GM21717 (cell line): Measurements from ENCODE around the gene FUT8.

Source experiments
- ATAC-seq: cut with Tn5 transposase; IDR thresholded peaks from one replicate; pipeline ENCODE4 v1.9.1; 2021; ENCODE audit warnings: mild to moderate bottlenecking, moderate library complexity; ENCODE audit not compliant: unreplicated experiment

The FUT8 gene

DNA sequence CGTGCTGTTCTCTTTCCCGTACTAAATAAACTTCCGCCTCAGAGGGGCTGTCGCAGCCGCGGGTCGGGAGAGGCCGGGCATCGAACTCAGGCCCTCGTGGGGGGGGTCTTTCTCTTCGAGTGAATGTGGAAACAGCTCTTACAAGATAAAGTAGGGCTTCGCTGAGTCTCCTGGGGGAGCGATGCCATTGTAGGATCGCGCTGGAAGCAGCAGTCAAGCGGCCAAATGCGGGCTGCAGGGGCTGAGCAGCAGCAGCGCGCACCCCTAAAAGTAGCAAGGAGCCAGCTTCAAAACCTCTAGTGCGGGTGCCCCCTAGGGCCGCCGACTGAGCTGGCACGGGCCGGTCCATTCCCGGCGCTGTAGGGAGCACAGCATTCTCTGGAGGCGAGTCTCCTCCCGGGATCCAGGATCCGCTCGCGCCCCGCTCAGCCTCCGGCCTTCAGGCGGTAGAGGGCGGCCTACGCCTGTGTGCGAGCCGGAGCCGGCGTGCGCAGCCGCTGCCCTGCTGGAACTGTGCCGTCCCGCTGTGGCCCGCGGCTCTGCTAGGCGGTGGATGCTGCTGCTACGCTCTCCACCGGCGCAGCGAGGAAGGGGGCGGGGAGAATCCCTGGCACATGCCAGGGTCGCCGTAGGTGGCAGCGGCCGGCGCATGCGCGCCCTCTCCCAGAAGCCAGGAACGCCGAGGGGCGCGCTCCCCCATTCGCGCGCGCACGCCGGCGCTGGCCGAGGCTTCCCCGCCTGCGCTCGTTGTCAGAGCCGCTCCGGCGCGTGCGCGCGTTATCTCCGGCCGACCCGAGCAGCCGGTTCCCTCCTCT lies at the start of gene FUT8:
Gene FUT8, plus strand, starts transcription at position 699 of the 815 bp plus-strand sequence. CDS start 148,834 bp downstream, outside the sequence.
- peak; percentile 65 for ATAC-seq

GRCh38 chr14:65366802-65367565 lies 45.5 kb upstream of the FUT8 start:
- ATAC-seq = no peak

- ATAC-seq = no peak
These were observed 43.0 kb upstream of the FUT8 start for GRCh38 chr14:65369560-65369959.

GRCh38 chr14:65370801-65371248 lies 41.7 kb upstream of the FUT8 start:
- ATAC-seq = no peak

GRCh38 chr14:65371784-65372183 lies 40.7 kb upstream of the FUT8 start:
- ATAC-seq = peak; percentile 44

- ATAC-seq = no peak
These were observed 39.4 kb upstream of the FUT8 start for GRCh38 chr14:65373016-65373670.

- no peak for ATAC-seq
These were observed 38.9 kb upstream of the FUT8 start for GRCh38 chr14:65373671-65374039.

DNA sequence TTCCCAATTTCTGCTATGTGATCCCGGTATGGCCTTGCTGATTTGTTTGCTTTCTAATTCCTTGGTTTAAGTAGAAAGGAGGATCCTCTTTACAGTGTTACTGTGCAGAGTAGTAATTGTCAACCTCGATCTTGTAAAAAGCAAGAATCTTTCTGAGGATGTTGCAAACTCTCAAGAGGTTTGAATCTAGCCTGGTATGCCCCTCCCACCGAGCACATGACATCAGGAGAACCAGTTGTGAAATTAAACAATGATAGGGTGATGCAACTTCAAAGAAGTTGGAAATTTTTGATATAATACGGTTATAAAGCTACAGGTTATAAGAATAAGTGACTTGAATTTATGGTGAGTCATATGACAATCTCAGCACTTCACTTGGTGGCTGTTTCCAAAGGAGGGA lies 35.0 kb upstream of the FUT8 start:
- no peak for ATAC-seq

- ATAC-seq = no peak
These were observed 29.9 kb upstream of the FUT8 start for GRCh38 chr14:65382586-65382985.

DNA sequence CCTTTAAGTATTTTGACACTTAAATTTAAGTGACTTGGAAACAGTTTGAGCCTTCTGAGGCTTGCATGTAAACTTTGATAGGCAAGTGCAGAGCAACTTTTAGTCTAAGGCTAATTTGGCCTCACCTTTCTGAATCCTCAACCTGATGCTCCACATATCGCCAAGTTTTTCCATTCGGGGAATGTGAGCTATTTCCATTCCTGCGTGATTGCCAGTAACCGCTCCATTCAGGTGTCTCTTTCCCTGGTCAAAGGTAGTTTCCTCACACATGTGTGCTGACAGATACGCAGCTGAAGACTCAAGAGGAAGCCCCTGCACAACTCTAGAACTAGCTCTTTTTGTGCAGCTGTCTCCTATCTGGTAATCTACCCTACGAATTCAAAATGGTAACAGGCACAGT lies 25.4 kb upstream of the FUT8 start:
- no peak for ATAC-seq

GRCh38 chr14:65387628-65388027 lies 24.9 kb upstream of the FUT8 start:
- no peak for ATAC-seq

DNA sequence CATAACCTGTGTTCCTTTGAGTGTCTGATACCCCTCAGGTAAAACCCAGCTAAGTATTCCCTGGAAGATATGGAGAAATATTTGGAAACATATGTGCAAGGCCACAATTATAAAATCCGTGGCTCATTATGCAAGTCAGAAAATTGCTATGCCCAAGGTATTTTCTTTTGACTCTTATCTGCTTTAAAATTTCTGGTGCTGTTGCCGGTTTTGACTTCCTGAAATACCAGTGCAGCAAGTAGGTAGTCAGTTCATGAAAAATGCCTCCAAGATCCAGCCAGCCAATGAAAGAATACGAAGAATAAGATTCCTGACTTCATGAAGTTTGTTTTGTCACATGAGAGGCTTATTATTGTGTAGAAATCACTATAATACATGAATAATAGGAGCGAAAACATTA lies 20.2 kb upstream of the FUT8 start:
- no peak for ATAC-seq

GRCh38 chr14:65396082-65396910 lies 16.2 kb upstream of the FUT8 start:
- ATAC-seq = no peak

DNA sequence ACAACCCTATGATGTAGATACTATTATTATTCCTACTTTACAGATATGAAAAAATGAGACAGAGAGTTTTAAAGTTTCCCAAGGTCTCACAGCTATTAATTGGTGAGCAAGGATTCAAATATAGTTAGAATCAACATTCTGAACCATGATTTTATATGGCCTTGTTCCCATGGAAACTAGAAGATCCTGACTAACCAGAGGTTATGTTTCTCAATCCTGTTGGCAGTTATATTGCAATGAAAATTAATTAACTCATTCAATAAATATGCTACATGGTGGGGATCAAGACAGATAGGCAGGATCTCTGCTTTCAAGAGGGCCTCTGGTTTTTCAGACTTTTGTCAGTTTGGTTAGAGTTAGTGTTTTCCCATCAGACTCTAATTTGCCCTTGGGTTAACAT lies 9.3 kb upstream of the FUT8 start:
- ATAC-seq = no peak

GRCh38 chr14:65408113-65408512 lies 4.4 kb upstream of the FUT8 start:
- no peak for ATAC-seq

GRCh38 chr14:65410640-65411039 lies 1.9 kb upstream of the FUT8 start:
- ATAC-seq = no peak

GRCh38 chr14:65411656-65412031 lies 886 bp upstream of the FUT8 start:
- peak; percentile 51 for ATAC-seq

GRCh38 chr14:65412856-65413738 lies 567 bp downstream of the FUT8 start:
- ATAC-seq = peak; percentile 45

- ATAC-seq = no peak
These were observed 1.2 kb downstream of the FUT8 start for GRCh38 chr14:65413739-65414045.
